ENCODE data around the gene NEK11. TPM values are rescaled to one million over a fixed set of nuclear protein-coding genes. Genes with fewer than 3 reads are reported as not detected.

NEK11 gene
- total and polyA plus RNA-seq, 2 donors (not counting 3 experiments of a cell fraction or from before 2014, with no cell fraction given): 1.7 to 4.3 TPM

DNA sequence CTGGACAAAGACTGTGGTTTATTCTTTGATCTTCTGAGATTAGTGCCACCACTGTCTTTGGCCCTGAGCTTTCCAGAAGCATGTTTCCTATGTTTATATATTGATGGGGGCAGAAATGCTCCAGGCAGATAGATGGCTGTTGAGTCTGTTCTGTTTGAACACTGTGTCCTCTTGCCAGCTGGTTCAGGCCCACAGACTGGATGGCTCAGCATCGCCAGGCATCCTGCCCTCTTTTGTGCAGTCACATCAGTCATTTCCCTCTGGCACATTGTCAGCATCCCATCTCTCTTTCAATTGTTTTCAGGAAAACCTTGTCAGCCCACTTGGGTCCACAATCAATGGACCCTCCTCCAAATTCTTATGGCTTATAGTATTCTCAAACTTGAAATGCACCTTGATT is 141.2 kb downstream of the NEK11 start:
- TF ChIP-seq CTCF (IDR thresholded peaks at IDR 0.05; ENCODE audit: extremely low read depth in 1 of 2, insufficient read depth in 1 of 2, low read depth in 1 of 2, low read length in 2 of 2) (no peak), POLR2A (IDR thresholded peaks at IDR 0.05; ENCODE audit: low read depth, low read length) (no peak), GATA2 (IDR thresholded peaks at IDR 0.05; ENCODE audit: insufficient read depth, insufficient read length, low read depth, low read length) (no peak), MAX (IDR thresholded peaks at IDR 0.05; ENCODE audit: insufficient read depth, insufficient read length) (no peak), MYC (IDR thresholded peaks at IDR 0.05; ENCODE audit: low read depth, low read length) (no peak), POLR2AphosphoS5 (IDR thresholded peaks at IDR 0.05; ENCODE audit: insufficient read depth, low read depth, low read length) (no peak), FOS (IDR thresholded peaks at IDR 0.05; ENCODE audit: borderline replicate concordance, insufficient read depth, low read length) (no peak), JUN (IDR thresholded peaks at IDR 0.05; ENCODE audit: borderline replicate concordance, insufficient read depth, insufficient read length, low read depth) (no peak), EZH2 (IDR thresholded peaks at IDR 0.05; ENCODE audit: borderline replicate concordance, low read depth, low read length, severe bottlenecking) (no peak)
- no peaks in the 10 kb centered on the region for H3K79me2 ChIP-seq (ENCODE audit: control insufficient read depth, insufficient read depth, low read length)
- H3K27me3 ChIP-seq (ENCODE audit: control insufficient read depth in 2 of 2, insufficient read depth in 2 of 2, low read length in 2 of 2): no peaks in the 10 kb centered on the region
- no peak overlapping the region for H3K4me2 ChIP-seq (ENCODE audit: insufficient read depth, low read length)
- no peak overlapping the region for H3K27ac ChIP-seq (ENCODE audit: insufficient read depth, low read depth, low read length)
- H2AFZ ChIP-seq (ENCODE audit: low read depth, low read length): no peak overlapping the region
- dilution Hi-C loops (cut with MboI; ENCODE audit: extremely low pct_ligation_motif_present, low sequenced_read_pairs): no loop called here
- H3K36me3 ChIP-seq (ENCODE audit: control insufficient read depth in 2 of 2, extremely low read depth in 1 of 2, insufficient read depth in 2 of 2, low read length in 2 of 2): no peaks in the 10 kb centered on the region
- no peak overlapping the region for H3K4me3 ChIP-seq (replicated peaks in 1 of 3; ENCODE audit: insufficient read depth in 1 of 3, low read depth in 1 of 3, low read length in 3 of 3)
- H3K9me3 ChIP-seq (replicated peaks; ENCODE audit: control insufficient read depth, insufficient read depth, low read length): no peaks in the 10 kb centered on the region
- ChIA-PET POLR2A (no interaction called here), CTCF (no interaction called here)
- no peaks in the 10 kb centered on the region for H4K20me1 ChIP-seq (replicated peaks; ENCODE audit: control insufficient read depth, extremely low read depth, insufficient read depth, low read length)
- H3K4me1 ChIP-seq (ENCODE audit: control insufficient read depth, extremely low read depth, insufficient read depth, low read length): no peaks in the 10 kb centered on the region
- no peaks in the 10 kb centered on the region for H3K9me1 ChIP-seq (replicated peaks; ENCODE audit: control insufficient read depth, extremely low read depth, insufficient read depth, low read length)
- intact Hi-C loops (cut with micrococcal nuclease): loop anchor here (10.0 kb wide), 1 partner anchor 577 kb away; no protein-coding TSS in a partner anchor
- BruUV-seq (replicated peaks): no TSS peak
- no peak for DNase-seq (ENCODE audit: low read depth, low spot score)
- no peak for FAIRE-seq
- no peak overlapping the region for H3K9ac ChIP-seq (replicated peaks; ENCODE audit: extremely low read depth, insufficient read depth, low read length)
